ENCODE data around the gene ABHD16A. TPM values are rescaled to one million over a fixed set of nuclear protein-coding genes. Genes with fewer than 3 reads are reported as not detected.

Gene ABHD16A
- 16.2 and 43.5 TPM in 2 replicates for total RNA-seq (2016; rRNA removed; fragmentation: Illumina TruSeq; extraction: Trizol)
- total RNA-seq (2016; cell fraction: cytosol; rRNA removed; fragmentation: Illumina TruSeq; extraction: Trizol; ENCODE audit: low read depth), result 10.8 and 11.4 TPM in 2 replicates
- total RNA-seq (2016; cell fraction: insoluble cytoplasmic fraction; rRNA removed; fragmentation: Illumina TruSeq; extraction: Trizol), result 15.1 and 42.2 TPM in 2 replicates
- 18.3 and 19.8 TPM in 2 replicates for total RNA-seq (2016; cell fraction: membrane; rRNA removed; fragmentation: Illumina TruSeq; extraction: Trizol)
- total RNA-seq (2016; cell fraction: nucleus; rRNA removed; fragmentation: Illumina TruSeq; extraction: Trizol), result 54.6 and 60.7 TPM in 2 replicates
- 45.4 and 49.0 TPM in 2 replicates for polyA plus RNA-seq (2011; rRNA removed)
- 36.7 and 41.5 TPM in 2 replicates for polyA plus RNA-seq (2011; cell fraction: cytosol; rRNA removed)
- polyA plus RNA-seq (2011; cell fraction: nucleus; rRNA removed), result 157 and 186 TPM in 2 replicates
- polyA plus RNA-seq (2012), result 24.5 and 28.4 TPM in 2 replicates
- polyA plus RNA-seq (2016; cell fraction: cytosol; fragmentation: Illumina TruSeq; extraction: Trizol; ENCODE audit: low read depth), result 5.9 and 6.9 TPM in 2 replicates
- 10.5 and 12.1 TPM in 2 replicates for polyA plus RNA-seq (2016; cell fraction: insoluble cytoplasmic fraction; fragmentation: Illumina TruSeq; extraction: Trizol; ENCODE audit: low read depth)
- polyA plus RNA-seq (2016; cell fraction: membrane; fragmentation: Illumina TruSeq; extraction: Trizol; ENCODE audit: low read depth), result 8.7 and 9.4 TPM in 2 replicates
- polyA plus RNA-seq (2016; cell fraction: nucleus; fragmentation: Illumina TruSeq; extraction: Trizol; ENCODE audit: insufficient read depth, low read depth), result 86.5 and 92.7 TPM in 2 replicates
- polyA minus RNA-seq (2011; rRNA and poly(A)+ RNA removed; ENCODE audit: low replicate concordance), result 62.6 and 78.7 TPM in 2 replicates
- 16.2 and 16.4 TPM in 2 replicates for polyA minus RNA-seq (2011; cell fraction: cytosol; rRNA and poly(A)+ RNA removed)
- 38.2 and 46.5 TPM in 2 replicates for polyA minus RNA-seq (2011; cell fraction: nucleus; rRNA and poly(A)+ RNA removed)
- Bru-seq, nascent RNA, result percentile 79 among the genes with signal in this experiment
- percentile 82 among the genes with signal in this experiment for BruChase-seq, experiment 1, labeled RNA remaining after a 6-hour chase
- percentile 75 among the genes with signal in this experiment for BruChase-seq, experiment 2, labeled RNA remaining after a 2-hour chase
- long read RNA-seq, experiment 1, transcript ABHD16A-201 (20 exons, 2,103 nt), result major isoform, 46 of 52 reads
- long read RNA-seq, experiment 1, partial matches to known transcripts, result 0 of 52 reads
- long read RNA-seq, experiment 1, other reads (novel, unspliced or antisense), result 6 of 52 reads
- long read RNA-seq, experiment 2, transcript ABHD16A-201 (20 exons, 2,103 nt), result major isoform, 25 of 66 reads
- long read RNA-seq, experiment 2, partial matches to known transcripts, result 7 of 66 reads
- long read RNA-seq, experiment 2, other reads (novel, unspliced or antisense), result 33 of 66 reads

- Histone ChIP-seq H3K27me3 (ENCODE audit: control insufficient read depth in 1 of 2, insufficient read depth in 2 of 2, low read length in 2 of 2) (peaks cover 0 to 3% of the 10 kb centered on the region in 2 experiments; a peak in 2 of 5 replicates), H3K27ac (ENCODE audit: extremely low read length, insufficient read depth, low read length) (peak within 1 kb of the TSS; percentile 85), H3K9ac (ENCODE audit: insufficient read depth, low read depth, low read length) (peak within 1 kb of the TSS; percentile 95), H3K4me1 (ENCODE audit: insufficient read depth, low read length) (peaks cover 39% of the 10 kb centered on the region), H3K9me3 (ENCODE audit: low read length) (no peaks in the 10 kb centered on the region), H2AFZ (ENCODE audit: low read length) (peak within 1 kb of the TSS; percentile 52), H3K4me3 (replicated peaks in 1 of 3; ENCODE audit: insufficient read depth in 1 of 3, low read depth in 2 of 3, low read length in 3 of 3) (peak within 1 kb of the TSS; percentile 71 to 84 (median 81)), H3K79me2 (ENCODE audit: insufficient read depth, low read length) (peaks cover 22% of the 10 kb centered on the region), H4K20me1 (ENCODE audit: insufficient read depth, low read length) (no peaks in the 10 kb centered on the region), H3K36me3 (replicated peaks in 1 of 2; ENCODE audit: control insufficient read depth in 1 of 2, insufficient read depth in 2 of 2, low read length in 2 of 2) (peaks cover under 1 to 2% of the 10 kb centered on the region in 2 experiments; a peak in 2 of 5 replicates), H3K4me2 (ENCODE audit: low read depth, low read length) (peak within 1 kb of the TSS; percentile 99)
- in situ Hi-C loops (cut with HindIII; ENCODE audit: extremely low pct_ligation_motif_present, low pct_unique_long_range_greater_than_20kb), result no loop called here
- DNase-seq (ENCODE audit: low spot score), result peak; percentile 98
- CTCF ChIA-PET (ENCODE audit: low intra/inter-chr PET ratio, low total read pairs), result no interaction called here
- WGBS (ENCODE audit: low lambda C conversion rate), result 1% methylated on average over 39 of the region's 54 CpGs
- no TSS peak for BruUV-seq (replicated peaks)
- POLR2A ChIA-PET, result interaction anchor here (0.6 to 2.7 kb wide), 38 partner anchors 10 to 1269 kb away, joined by 3 to 57 read pairs (median 5); partner anchors contain the start of genes APOM, BAG6, C6orf47 and CFB
- peak; percentile 93 for ATAC-seq
- peak; percentile 82 for FAIRE-seq
- intact Hi-C loops (cut with micrococcal nuclease; ENCODE audit: unreplicated experiment), result loop anchor here (2.0 to 5.0 kb wide), 2 partner anchors 22 to 34 kb away; partner anchors contain the start of genes CLIC1 and LY6G5C
- TF ChIP-seq CBX5 (CRISPR knock-in tag; IDR thresholded peaks at IDR 0.05; ENCODE audit: borderline replicate concordance), result peak; percentile 73; the same call in 1 of the 2 replicates
- peak; percentile 90 for TF ChIP-seq ZNF574 (CRISPR knock-in tag; IDR thresholded peaks at IDR 0.05)
- TF ChIP-seq FOXO1 (CRISPR knock-in tag; IDR thresholded peaks at IDR 0.05), result peak; percentile 56; the same call in 1 of the 2 replicates
- no peak for TF ChIP-seq ZFP41 (CRISPR knock-in tag; IDR thresholded peaks at IDR 0.05; ENCODE audit: borderline replicate concordance)
- TF ChIP-seq ZNF766 (CRISPR knock-in tag; IDR thresholded peaks at IDR 0.05; ENCODE audit: borderline replicate concordance), result no peak
- 0 out of 2 replicates have a peak, but pooled peaks have one; percentile 28 for TF ChIP-seq MTERF4 (CRISPR knock-in tag; IDR thresholded peaks at IDR 0.05)
- TF ChIP-seq HNRNPLL (IDR thresholded peaks at IDR 0.05; ENCODE audit: low read depth, low read length, poor library complexity, severe bottlenecking), result peak; percentile 95
- TF ChIP-seq ZNF17 (CRISPR knock-in tag; IDR thresholded peaks at IDR 0.05), result no peak
- TF ChIP-seq THAP8 (CRISPR knock-in tag; IDR thresholded peaks at IDR 0.05; ENCODE audit: borderline replicate concordance), result peak; percentile 66; the same call in 1 of the 2 replicates
- peak; percentile 67 for TF ChIP-seq DMAP1 (CRISPR knock-in tag; IDR thresholded peaks at IDR 0.05)
- TF ChIP-seq ZNF530 (CRISPR knock-in tag; IDR thresholded peaks at IDR 0.05; ENCODE audit: low read depth), result no peak
- TF ChIP-seq POLR2AphosphoS5 (IDR thresholded peaks at IDR 0.05; ENCODE audit: low read depth, low read length), result peak; percentile 92
Measured at GRCh38 chr6:31702819-31703716, at the start of gene ABHD16A. Gene ABHD16A, minus strand, starts transcription at chr6:31703324. Its CDS starts 43 bp downstream, at chr6:31703281.
